SHP77 treated with DMSO at 0.1 percent for 48 hours (cell line): ENCODE results near the gene SCNM1.
"Not testable (repeated sequence)": the region's sequence is repeated elsewhere in the genome, so short reads cannot be mapped to it uniquely, and the experiment has no call there.

Experiments used
- DNase-seq: peaks from one replicate; lab custom pipeline; 2025; lab: John Stamatoyannopoulos, UW

SCNM1 gene

DNA sequence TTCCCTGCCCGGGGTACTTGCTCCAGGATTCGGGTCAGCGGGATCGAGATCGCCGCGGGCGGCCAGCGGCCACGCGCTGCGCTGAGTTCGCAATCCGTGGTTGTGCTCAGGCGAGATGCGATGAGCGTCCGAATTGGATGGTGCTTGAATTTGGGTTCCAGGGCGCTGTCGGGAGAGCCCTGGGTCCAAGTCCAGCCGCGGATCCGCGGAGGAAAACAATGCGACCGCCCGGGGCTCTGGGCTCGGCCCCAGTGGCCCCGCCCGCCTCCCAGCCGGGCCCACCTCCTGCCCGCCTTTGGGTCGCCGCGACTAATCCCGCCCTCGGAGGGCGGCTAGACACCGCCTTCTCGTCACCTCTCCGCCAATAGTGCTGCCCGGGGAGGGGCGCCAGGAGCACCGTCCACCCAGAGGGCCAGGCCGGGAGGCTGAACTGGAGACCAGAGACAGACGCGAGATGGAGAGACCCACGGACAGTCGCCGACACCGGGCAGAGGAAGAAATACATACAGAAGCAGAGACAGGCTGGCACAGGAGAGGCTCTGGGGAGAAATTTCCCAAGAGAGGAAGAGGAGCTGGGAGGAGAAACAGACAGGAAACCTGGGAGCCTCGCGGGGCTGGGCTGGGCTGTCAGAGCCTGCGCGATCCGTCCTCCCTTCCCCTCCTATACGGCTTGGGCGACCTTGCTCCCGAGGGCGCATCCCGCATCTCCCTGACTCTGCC is 19.4 kb upstream of the SCNM1 start, which contains the start of gene SEMA6C:
TSS of gene SEMA6C (minus strand) at position 220 of the 720 bp plus-strand sequence. CDS start 4,010 bp downstream, outside the sequence.
- DNase-seq = peak; percentile 98

DNA sequence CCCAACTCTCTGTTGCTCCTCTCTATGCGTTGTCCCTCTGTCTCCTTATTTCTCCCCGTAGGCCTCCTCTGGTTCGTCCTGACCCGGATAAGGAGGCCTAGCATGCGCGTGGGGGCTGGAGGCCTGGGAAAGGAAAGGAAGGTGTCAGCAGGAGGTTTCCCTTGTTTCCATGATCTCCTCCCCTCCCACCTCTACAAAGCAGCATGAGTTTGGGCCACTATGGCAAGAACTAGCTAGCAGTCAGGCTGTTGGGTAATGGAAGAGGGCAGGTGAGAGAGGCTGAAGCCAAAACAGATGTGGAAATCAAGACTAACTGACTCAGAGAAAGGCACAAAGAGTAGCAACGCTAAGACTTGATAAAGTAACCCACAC is 18.8 kb upstream of the SCNM1 start:
- DNase-seq = no peak

DNA sequence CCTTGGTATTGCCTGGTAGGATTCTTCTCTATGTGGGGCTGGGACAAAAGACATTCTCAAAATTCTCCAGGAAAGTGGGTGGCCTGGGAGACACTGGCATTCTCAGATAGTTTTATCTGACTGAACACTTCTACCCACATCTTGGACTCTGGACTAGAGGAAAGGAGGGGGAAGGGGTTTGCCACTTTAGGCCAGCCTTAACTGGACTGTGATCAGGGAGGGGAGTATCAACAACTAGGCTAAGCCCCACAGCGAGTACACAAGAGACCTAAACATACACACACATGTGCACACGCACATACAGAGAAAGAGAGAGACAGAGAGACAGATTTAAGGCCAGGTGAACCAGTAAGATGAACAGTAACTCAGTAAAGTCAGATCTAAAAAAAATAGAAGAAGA is 18.3 kb upstream of the SCNM1 start:
- DNase-seq = no peak

DNA sequence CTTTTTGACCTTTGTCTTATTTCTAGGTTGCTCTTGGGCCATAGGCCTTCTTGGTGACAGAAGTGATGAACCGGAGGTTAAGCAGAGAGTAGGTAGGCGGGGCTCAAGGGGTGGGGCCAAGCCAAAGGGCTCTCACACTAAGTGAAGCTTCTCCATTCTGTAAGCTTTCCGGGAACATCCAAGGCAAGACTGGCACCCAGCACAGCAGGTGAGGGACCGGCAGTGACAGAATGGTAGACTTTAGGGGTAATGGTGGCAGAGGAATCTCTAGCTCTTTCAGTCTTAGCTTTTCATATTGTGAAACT is 9.5 kb upstream of the SCNM1 start, which contains the start of gene TNFAIP8L2:
TSS of gene TNFAIP8L2 (plus strand) at position 135 of the 305 bp plus-strand sequence. CDS start 2,049 bp downstream, outside the sequence.
- no peak for DNase-seq

DNA sequence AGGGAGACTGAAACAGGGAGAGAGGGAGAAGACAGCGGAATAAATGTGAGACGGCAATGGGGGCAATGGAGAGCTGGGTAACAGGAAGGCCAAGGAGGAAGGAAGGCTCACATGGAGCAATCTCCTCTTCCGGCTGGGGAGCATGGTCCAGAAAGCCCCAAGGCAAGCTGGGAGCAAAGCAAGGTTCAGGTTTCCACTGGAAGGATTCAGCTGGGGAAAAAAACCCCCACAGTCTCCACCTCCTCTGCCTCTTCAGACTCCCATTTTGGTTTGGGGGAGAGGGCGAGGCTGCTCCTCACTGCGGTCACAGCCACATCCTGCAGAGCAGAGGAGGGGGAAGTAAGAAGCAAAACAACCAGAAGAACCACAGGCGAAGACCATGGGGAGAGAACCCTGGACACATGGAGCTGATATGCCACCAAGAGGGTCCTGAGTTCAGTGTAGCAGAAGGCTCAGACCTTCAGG is 8.8 kb upstream of the SCNM1 start:
- DNase-seq = no peak

DNA sequence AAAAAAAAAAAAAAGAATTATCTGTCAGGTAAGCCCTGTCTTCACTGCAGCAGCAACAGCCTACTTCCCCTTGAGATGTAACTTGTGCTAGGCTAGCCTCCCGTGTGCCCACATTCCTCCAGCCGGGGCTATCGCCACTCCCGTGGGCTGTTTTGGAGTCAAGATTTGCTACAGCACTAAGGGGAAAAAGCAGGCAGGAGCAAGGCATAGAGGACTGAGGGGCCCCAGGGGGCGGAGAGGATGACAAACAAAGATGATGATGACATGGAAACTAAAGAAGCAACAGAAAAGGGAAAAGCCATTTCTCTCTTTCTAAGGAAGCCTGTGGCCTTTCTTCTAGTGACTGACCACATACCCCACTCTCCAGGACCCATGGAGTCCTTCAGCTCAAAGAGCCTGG is 7.6 kb upstream of the SCNM1 start:
- DNase-seq = no peak

GRCh38 chr1:151158751-151159251 is 7.1 kb upstream of the SCNM1 start:
- DNase-seq = no peak

DNA sequence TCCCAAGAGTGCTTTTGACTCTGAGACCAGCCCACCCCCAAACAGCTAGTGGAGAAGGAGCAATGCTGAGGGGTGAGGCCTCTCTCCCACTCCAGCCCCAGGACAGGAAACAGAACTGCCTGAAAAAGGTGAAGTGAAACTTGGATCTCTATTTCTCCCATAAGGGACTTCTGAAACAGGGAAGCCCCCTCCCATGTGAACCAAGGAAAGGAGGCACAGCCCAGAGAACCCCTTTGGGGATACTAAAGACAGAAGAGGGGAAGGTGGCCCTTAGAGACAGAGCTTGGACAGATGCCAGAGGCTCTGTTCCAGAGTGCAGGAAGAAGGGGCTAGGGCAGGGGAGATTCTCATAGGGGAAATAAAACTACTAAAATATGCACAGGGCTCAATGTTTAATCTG is 6.6 kb upstream of the SCNM1 start:
- no peak for DNase-seq

GRCh38 chr1:151164732-151165280 is 1.1 kb upstream of the SCNM1 start:
- no peak for DNase-seq

DNA sequence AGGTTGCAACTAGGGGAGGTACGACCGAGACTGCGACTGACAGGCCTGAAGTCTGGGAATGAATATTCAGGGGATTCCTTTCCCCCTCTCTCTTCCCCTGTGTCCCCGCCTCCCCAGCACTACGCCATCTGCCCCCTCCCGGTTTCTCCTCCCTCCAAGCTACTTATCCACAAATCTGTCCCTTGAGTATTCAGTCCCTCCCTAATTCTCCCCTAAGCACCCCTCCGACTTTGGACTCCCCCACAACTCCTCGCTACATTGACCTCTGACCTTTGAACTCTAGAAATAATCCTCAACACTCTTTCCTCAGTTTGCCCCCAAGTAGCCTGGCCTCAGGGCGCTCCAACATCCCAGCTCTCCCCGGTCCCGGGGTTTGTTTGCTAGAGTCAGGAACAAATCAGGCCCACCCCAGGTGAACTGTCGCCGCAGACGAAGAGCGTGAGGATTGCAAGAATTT is 635 bp upstream of the SCNM1 start:
- peak; percentile 31 for DNase-seq

DNA sequence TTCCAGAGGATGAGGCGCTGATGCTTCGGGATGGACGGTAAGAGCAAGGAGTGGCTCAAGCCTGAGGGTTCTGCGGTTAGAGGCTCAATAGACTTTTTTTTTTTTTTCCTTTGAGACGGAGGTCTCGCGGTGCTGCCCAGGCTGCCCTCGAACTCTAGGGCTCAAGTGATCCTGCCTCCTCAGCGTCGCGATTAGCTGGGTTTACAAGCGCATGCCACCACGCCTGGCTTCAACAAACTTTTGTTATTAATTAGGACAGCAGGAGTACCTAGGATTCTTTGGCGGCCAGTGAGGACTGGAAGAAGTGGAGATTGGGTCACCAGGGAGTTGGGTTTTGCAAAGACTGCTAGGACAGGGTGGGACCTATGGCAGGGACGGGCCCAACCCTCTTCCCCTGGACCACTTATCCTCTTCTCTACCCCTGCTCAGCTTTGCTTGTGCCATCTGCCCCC is 587 bp downstream of the SCNM1 start:
- no peak for DNase-seq

DNA sequence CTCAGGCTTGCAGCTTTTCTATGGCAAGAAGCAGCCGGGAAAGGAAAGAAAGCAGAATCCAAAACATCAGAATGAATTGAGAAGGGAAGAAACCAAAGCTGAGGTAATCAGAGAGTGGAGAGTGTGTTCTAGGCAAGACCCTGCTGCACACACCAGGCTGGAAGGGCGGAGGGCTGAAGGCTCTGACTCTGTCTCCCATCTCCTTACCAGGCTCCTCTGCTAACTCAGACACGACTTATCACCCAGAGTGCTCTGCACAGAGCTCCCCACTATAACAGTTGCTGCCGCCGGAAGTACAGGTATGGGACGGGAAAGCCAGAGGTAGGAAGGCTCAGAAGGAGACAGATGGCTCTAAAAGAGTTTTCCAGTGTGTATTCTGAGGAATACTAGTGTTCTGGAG is 1.2 kb downstream of the SCNM1 start:
- no peak for DNase-seq

GRCh38 chr1:151171190-151171589 is 5.2 kb downstream of the SCNM1 start:
- DNase-seq = no peak

DNA sequence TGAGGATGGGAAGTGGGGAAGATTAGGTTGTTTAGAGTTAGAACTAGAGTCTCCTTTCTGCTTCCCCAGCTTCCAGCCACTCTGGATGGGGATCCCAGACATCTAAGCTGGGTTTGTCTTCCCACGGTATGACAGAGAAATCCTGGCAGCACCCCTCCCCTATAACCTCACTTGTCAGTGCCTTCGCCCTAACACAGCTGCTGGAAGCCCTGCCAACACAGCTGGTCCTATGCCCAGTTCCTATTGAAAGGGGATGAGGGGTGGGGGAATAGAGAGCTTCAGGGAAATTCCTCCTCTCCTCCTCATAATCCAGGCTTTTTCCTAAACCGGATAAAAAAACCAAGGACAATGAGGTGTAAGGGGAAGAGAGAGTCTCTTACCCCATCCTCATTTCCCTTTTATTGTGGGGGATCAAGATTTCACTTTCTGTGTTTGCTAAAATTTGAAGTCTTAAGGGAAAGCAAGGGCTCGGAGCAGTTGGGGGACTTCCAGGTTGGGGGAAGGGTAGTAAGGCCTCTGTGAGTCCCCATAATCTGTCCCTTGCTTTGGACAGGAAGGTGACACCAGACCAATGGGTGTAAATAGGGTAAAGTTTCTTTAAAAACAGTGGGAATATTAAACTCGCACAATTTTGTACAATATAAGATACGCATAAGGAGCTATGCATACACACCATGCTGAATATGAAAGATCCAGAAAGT is 9.2 kb downstream of the SCNM1 start:
- no peak for DNase-seq

GRCh38 chr1:151175863-151176262 is 9.9 kb downstream of the SCNM1 start, which contains the start of gene TMOD4:
Gene TMOD4 (minus strand): TSS chr1:151175981. CDS start chr1:151174875, 1,106 bp downstream.
- no peak for DNase-seq

GRCh38 chr1:151176514-151177045 is 10.6 kb downstream of the SCNM1 start:
- no peak for DNase-seq

- no peak for DNase-seq
These were observed 18.3 kb downstream of the SCNM1 start for GRCh38 chr1:151184211-151184610.

DNA sequence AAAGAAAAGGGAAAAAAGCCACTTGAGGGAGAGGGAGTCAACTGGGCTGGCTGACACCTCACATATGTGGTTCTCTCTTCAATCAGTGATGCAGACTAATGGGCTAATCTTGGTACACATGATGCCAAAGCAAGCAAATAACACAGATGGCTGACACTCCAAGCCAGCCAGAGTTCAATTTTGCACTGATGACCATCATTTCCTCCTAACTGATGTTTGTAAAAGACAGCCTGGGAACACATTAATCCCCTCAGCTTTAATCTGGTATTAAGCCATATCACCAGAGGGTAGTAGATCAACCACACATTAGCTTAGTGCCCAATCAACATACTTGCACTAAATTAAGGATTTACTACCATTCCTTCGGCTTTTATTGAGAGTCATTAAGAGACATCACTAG is 21.3 kb downstream of the SCNM1 start:
- no peak for DNase-seq

DNA sequence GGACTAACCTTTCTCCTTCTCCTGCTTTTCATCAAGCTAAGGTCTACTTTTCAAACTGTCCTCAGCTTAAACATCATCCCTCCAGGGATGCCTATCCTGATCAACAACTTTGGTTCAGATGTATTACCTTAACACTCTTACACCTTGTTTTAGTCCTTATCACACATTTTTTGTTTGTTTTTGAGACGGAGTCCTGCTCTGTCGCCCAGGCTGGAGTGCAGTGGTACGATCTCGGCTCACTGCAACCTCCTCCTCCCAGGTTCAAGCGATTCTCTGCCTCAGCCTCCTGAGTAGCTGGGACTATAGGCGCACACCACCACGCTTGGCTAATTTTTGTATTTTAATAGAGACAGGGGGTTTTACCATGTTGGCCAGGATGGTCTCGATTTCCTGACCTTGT is 22.7 kb downstream of the SCNM1 start:
- DNase-seq = not testable (repeated sequence)

- DNase-seq = peak; percentile 99
These were observed 23.9 kb downstream of the SCNM1 start, which contains the start of gene VPS72 for GRCh38 chr1:151189637-151190445. Gene VPS72 (minus strand): TSS chr1:151190197. CDS start chr1:151190121, 76 bp downstream.

- no peak for DNase-seq
These were observed 26.1 kb downstream of the SCNM1 start for GRCh38 chr1:151192047-151192446.
